Measurements from ENCODE around the gene PKP3. TPM values are rescaled to one million over a fixed set of nuclear protein-coding genes. Genes with fewer than 3 reads are reported as not detected.

PKP3 gene
- total RNA-seq, 1 donor from 2014 or later = 23.9 TPM

DNA sequence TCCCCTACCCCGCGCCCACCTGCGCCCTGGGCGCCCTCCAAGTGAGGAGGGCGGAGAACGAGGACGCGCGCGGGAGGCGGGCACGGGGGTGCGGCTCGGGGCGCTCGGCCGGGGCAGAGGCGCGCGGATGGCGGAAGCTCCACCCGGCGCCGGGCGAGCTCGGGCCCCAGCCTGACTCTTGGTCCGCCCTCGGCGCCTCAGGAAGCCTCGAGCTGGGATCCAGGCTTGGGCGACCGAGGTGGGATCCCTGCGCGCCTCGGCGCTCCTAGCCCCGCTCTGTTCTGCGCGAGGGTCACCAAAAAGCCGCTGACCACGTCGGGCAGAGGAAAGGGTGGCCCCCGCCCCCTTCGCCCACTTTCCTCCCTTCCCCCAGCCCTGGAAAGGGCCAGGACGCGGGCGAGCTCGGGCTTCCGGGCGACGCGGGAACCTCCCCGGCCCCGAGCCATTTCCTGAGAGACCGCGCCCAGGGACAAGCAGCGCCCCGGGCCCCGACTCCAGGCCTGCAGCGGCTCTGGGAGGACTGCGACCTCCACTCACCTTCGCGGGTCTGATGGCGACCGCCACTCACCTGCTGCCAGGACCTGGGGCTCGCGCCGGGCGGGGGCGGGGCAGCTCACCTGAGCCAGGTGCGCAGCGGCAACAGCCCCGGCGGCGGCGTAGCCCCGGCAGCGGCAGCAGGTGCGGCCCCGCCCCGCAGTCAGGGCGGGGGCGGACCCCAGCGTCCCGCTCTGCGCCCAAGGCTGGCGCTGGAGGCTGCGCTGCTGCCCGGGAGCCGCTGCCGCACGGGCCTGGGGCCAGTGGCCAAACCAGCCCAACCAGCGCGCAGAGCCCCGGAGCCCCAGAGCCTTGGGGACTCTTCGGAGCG lies 23.0 kb downstream of the PKP3 start:
- Histone ChIP-seq H3K4me3 (ENCODE audit: low read depth, low read length) (peak overlapping the region; percentile 41), H3K36me3 (ENCODE audit: control insufficient read depth, insufficient read depth, low read length) (no peaks in the 10 kb centered on the region), H3K27me3 (ENCODE audit: control insufficient read depth, insufficient read depth, low read length) (peaks cover 14% of the 10 kb centered on the region)
- no peak for DNase-seq (ENCODE audit: low read depth)
- no peak for TF ChIP-seq CTCF (IDR thresholded peaks at IDR 0.05; ENCODE audit: insufficient read depth, low read length, poor library complexity, severe bottlenecking)

DNA sequence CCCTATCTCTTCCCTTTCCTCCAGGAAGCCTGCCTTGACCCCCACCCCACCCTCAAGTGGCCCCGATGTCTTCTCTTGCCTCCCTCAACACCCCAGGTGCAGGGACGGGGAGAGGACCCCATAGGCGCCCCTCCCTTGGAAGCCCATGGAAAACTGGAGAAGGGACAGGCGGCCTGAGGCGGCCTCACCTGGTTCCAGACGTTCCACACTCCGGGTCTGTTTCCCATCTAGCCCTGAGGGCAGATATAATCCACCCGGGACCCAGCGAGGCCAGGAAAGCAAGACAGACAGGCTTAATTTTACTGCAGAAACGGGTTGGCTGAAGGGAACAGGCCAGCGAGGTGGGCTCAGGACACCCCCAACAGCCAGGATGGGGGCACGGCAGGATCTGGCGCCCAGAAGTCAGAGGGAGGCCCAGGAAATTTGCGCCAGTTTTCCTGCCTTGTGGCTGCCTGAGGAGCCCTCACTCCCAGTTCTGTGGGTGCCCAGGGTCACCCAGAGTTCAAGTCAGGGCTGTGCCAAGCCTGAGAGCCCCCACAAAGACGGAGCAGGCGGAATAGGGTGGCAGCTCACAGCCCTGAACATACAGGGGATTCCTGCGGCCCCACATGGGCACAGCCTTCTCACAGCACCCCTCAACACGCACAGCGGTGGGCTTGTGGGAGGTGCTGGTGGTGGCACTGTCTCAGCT lies 23.8 kb downstream of the PKP3 start:
- H3K27me3 ChIP-seq (ENCODE audit: control insufficient read depth, insufficient read depth, low read length) = peaks cover 14% of the 10 kb centered on the region
- H3K36me3 ChIP-seq (ENCODE audit: control insufficient read depth, insufficient read depth, low read length) = no peaks in the 10 kb centered on the region
- H3K4me3 ChIP-seq (ENCODE audit: low read depth, low read length) = no peak overlapping the region
- DNase-seq (ENCODE audit: low read depth) = no peak
- no peak for TF ChIP-seq CTCF (IDR thresholded peaks at IDR 0.05; ENCODE audit: insufficient read depth, low read length, poor library complexity, severe bottlenecking)

DNA sequence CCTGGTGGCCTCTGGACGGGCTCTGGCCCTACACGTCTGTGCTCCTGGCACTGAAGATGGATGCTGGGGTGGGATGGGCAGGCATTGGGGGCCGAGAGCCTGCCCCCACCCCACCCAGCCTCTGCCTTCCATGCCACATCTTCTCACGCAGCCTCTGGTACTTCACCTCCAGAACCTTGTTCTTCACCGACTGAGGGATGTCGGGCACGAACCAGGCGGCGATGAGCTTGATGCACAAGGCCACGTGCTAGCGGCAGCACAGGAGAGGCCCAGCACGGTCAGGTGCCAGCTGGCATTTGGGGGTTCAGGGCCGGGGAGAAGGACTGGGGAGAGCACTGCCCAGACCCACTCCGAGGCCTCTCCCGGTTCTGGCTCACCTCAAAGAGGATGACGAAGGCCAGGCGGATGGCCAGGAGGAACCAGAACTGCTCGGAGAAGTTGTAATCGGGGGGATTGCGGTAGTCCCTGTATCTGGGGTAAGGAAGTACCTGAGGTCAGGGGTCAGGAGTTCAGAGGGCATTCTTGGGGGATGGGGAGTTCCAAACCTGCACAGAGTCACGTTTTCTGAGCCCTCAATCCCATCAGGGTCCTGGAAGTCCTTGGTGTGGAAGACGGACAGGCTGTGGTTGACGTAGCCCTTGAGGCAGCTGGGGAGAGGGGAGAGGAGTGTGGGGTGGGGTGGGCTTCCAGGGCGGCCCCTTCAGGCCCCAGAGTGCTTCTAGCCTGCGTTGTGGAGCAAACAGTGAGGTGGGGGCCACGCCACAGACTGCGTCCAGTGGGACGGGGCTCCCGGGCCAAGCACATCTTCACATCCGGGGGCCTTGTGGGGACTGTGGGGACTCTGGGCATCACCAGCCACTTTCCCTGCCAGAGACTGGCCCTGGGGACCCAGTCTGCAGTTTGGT lies 24.6 kb downstream of the PKP3 start:
- Histone ChIP-seq H3K4me3 (ENCODE audit: low read depth, low read length) (no peak overlapping the region), H3K27me3 (ENCODE audit: control insufficient read depth, insufficient read depth, low read length) (peaks cover 14% of the 10 kb centered on the region), H3K36me3 (ENCODE audit: control insufficient read depth, insufficient read depth, low read length) (no peaks in the 10 kb centered on the region)
- DNase-seq (ENCODE audit: low read depth) = no peak
- no peak for TF ChIP-seq CTCF (IDR thresholded peaks at IDR 0.05; ENCODE audit: insufficient read depth, low read length, poor library complexity, severe bottlenecking)

DNA sequence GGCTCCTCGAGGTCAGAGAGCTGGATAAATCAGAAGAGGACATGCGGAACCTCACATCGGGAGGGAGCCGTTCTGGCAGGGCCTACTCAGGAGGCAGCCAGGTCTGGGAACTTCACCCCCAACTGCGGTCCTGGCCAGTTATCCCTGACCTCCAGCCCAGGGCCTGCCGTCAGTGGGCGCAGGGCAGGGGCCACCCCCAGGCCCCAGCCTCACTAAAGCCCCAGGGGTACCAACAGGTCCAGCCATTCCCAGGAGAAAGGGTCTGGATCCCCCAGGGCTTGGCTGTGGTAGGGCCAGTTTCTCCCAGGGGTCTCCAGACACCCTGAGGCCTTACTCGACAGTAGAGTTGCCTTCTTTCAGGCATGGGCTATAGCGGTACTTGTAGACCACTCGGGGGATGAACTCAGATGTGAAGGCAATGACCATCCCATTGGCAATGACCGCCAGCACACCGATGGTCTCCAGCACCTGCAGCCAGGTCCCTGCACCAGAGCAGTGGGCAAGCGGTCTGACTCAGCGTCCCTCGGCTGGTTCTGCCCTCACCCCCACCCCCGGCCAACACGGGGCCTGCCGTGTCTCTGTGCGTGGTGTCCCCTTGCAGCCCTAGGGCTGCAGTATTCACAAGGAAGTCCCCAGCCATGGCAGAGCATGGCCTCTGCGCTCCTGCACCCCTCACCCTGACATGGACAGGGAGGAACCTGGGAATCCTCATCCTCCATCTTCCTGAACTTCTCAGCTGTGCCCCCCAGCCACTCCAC lies 25.4 kb downstream of the PKP3 start:
- H3K36me3 ChIP-seq (ENCODE audit: control insufficient read depth, insufficient read depth, low read length) = no peaks in the 10 kb centered on the region
- peaks cover 12% of the 10 kb centered on the region for H3K27me3 ChIP-seq (ENCODE audit: control insufficient read depth, insufficient read depth, low read length)
- no peak overlapping the region for H3K4me3 ChIP-seq (ENCODE audit: low read depth, low read length)
- no peak for TF ChIP-seq CTCF (IDR thresholded peaks at IDR 0.05; ENCODE audit: insufficient read depth, low read length, poor library complexity, severe bottlenecking)
- no peak for DNase-seq (ENCODE audit: low read depth)
